H1 (cell line): Measurements from ENCODE around the gene UBE2K. TPM values are rescaled to one million over a fixed set of nuclear protein-coding genes. Genes with fewer than 3 reads are reported as not detected.

Experiments
- CTCF ChIA-PET: fragments of 300-600 bp; sonication (Branson Sonifier 250); formaldehyde crosslinking; loops from one replicate; lab custom pipeline; 2021; ENCODE audit not compliant: partially characterized antibody; lab: Charles Lee
- POLR2A ChIA-PET: fragments of 300-600 bp; sonication (Branson Sonifier 250); formaldehyde crosslinking; loops from one replicate; lab custom pipeline; 2021; ENCODE audit warnings: inconsistent platforms; ENCODE audit not compliant: partially characterized antibody; lab: Charles Lee
- DNase-seq, 2 experiments: peaks; one replicate each; pipeline versions ENCODE4 v3.0.0 to v3.0.0-alpha.2; 2010 to 2022; ENCODE audit warnings: low spot score in 2 of 2, low read depth in 1 of 2, mixed read lengths in 1 of 2
- FAIRE-seq: peaks from 2 replicates; lab custom pipeline; 2011; peaks lifted over from hg19 to GRCh38; lab: Jason Lieb, UNC
- H2AFZ ChIP-seq: 2 replicates; pipeline ENCODE4 v1.8.1; 2012; ENCODE audit warnings: low read length, inconsistent platforms
- H2AK5ac ChIP-seq: 2 replicates; pipeline ENCODE4 v1.6.1; 2013; ENCODE audit warnings: low read depth, low read length
- H2BK120ac ChIP-seq: replicated peaks from 2 replicates; pipeline ENCODE3; 2013; ENCODE audit warnings: low read depth, low read length, inconsistent platforms
- H2BK12ac ChIP-seq: 2 replicates; pipeline ENCODE4 v1.6.1; 2013; ENCODE audit warnings: low read depth, low read length
- H2BK15ac ChIP-seq: 2 replicates; pipeline ENCODE4 v1.6.1; 2013; ENCODE audit warnings: low read length
- H2BK20ac ChIP-seq: 2 replicates; pipeline ENCODE4 v1.6.1; 2013; ENCODE audit warnings: low read length
- H2BK5ac ChIP-seq: 2 replicates; pipeline ENCODE4 v1.6.1; 2013; ENCODE audit warnings: low read depth, low read length
- H3K14ac ChIP-seq: 2 replicates; pipeline ENCODE4 v1.6.1; 2013; ENCODE audit warnings: inconsistent platforms; ENCODE audit not compliant: insufficient read length
- H3K18ac ChIP-seq: 2 replicates; pipeline ENCODE4 v1.6.1; 2013; ENCODE audit warnings: low read length; ENCODE audit errors: extremely low read depth
- H3K23ac ChIP-seq: 2 replicates; pipeline ENCODE4 v1.6.1; 2013; ENCODE audit warnings: inconsistent platforms; ENCODE audit not compliant: insufficient read length
- H3K23me2 ChIP-seq: 2 replicates; pipeline ENCODE4 v1.6.1; 2013; ENCODE audit warnings: low read depth, low read length
- H3K27ac ChIP-seq: 2 replicates; pipeline ENCODE4 v1.6.1; 2011; ENCODE audit warnings: low read depth, low read length, inconsistent platforms
- H3K27me3 ChIP-seq, 4 experiments: replicated peaks in 1 of 4; 1 replicate in 1 of 4; 2 replicates in 3 of 4; pipeline versions ENCODE4 v1.6.1 to v1.8.1; 2011 to 2013; ENCODE audit warnings: low read length in 3 of 4, mild to moderate bottlenecking in 3 of 4, inconsistent platforms in 2 of 4, mixed read lengths in 2 of 4, moderate library complexity in 1 of 4; ENCODE audit not compliant: control insufficient read depth in 3 of 4, insufficient read depth in 3 of 4; ENCODE audit errors: extremely low read depth in 1 of 4
- H3K36me3 ChIP-seq, 4 experiments: 2 replicates each; pipeline versions ENCODE4 v1.6.1 to v1.8.1; 2011 to 2013; ENCODE audit warnings: mild to moderate bottlenecking in 4 of 4, low read length in 3 of 4, moderate library complexity in 2 of 4, control low read depth in 1 of 4, inconsistent platforms in 1 of 4; ENCODE audit not compliant: insufficient read depth in 4 of 4, control insufficient read depth in 2 of 4
- H3K4ac ChIP-seq: replicated peaks from 2 replicates; pipeline ENCODE3; 2013; ENCODE audit warnings: low read length, low read depth, mixed read lengths, inconsistent platforms; ENCODE audit not compliant: insufficient read length
- H3K4me1 ChIP-seq, 4 experiments: replicated peaks in 1 of 4; 1 replicate in 1 of 4; 2 replicates in 3 of 4; pipeline versions ENCODE4 v1.6.1 to v1.8.1; 2011 to 2013; ENCODE audit warnings: low read length in 3 of 4, inconsistent platforms in 2 of 4, mixed read lengths in 1 of 4; ENCODE audit not compliant: insufficient read depth in 4 of 4, control insufficient read depth in 3 of 4
- H3K4me2 ChIP-seq, 2 experiments: 2 replicates each; pipeline versions ENCODE4 v1.6.1 to v1.8.1; 2011 to 2013; ENCODE audit warnings: low read depth in 2 of 2, low read length in 2 of 2, control low read depth in 1 of 2, inconsistent platforms in 1 of 2, mild to moderate bottlenecking in 1 of 2; ENCODE audit not compliant: insufficient read depth in 1 of 2
- H3K4me3 ChIP-seq, 4 experiments: fragments of 200-600, 300-600 bp in 1 of 4; sonication (generic), shearing (Covaris generic), sonication (Bioruptor Twin) in 1 of 4; 2 replicates each; pipeline versions ENCODE4 v1.5.1 to v1.8.1; 2011 to 2016; ENCODE audit warnings: low read length in 4 of 4, low read depth in 3 of 4, control low read depth in 2 of 4, inconsistent platforms in 2 of 4, mild to moderate bottlenecking in 2 of 4, mixed read lengths in 1 of 4, moderate library complexity in 1 of 4; ENCODE audit not compliant: insufficient read depth in 2 of 4; ENCODE audit errors: extremely low read depth in 1 of 4
- H3K56ac ChIP-seq: replicated peaks from 2 replicates; pipeline ENCODE3; 2013; ENCODE audit warnings: low read depth, mild to moderate bottlenecking, mixed read lengths, low read length, inconsistent platforms; ENCODE audit not compliant: insufficient read length
- H3K79me1 ChIP-seq: 2 replicates; pipeline ENCODE4 v1.6.1; 2013; ENCODE audit warnings: low read depth, low read length, control low read depth
- H3K79me2 ChIP-seq, 2 experiments: 2 replicates each; pipeline versions ENCODE4 v1.6.1 to v1.8.1; 2012 to 2013; ENCODE audit warnings: low read length in 2 of 2, mild to moderate bottlenecking in 2 of 2, inconsistent platforms in 1 of 2; ENCODE audit not compliant: insufficient read depth in 2 of 2, control insufficient read depth in 1 of 2
- H3K9ac ChIP-seq, 4 experiments: replicated peaks in 1 of 4; 1 replicate in 1 of 4; 2 replicates in 3 of 4; pipeline versions ENCODE4 v1.6.1 to v1.8.1; 2011 to 2013; ENCODE audit warnings: low read depth in 3 of 4, low read length in 3 of 4, control low read depth in 2 of 4, mild to moderate bottlenecking in 2 of 4, moderate library complexity in 2 of 4, inconsistent platforms in 1 of 4; ENCODE audit errors: extremely low read depth in 1 of 4
- H3K9me3 ChIP-seq, 2 experiments: 2 replicates each; pipeline versions ENCODE4 v1.6.1 to v1.8.1; 2012 to 2013; ENCODE audit warnings: mild to moderate bottlenecking in 2 of 2, moderate library complexity in 2 of 2, control low read depth in 1 of 2, inconsistent platforms in 1 of 2, low read depth in 1 of 2, low read length in 1 of 2, mixed read lengths in 1 of 2; ENCODE audit not compliant: insufficient read depth in 2 of 2
- H4K20me1 ChIP-seq, 2 experiments: replicated peaks in 1 of 2; 2 replicates each; pipeline versions ENCODE3 to v1.8.1; 2011 to 2013; ENCODE audit warnings: inconsistent platforms in 2 of 2, low read length in 2 of 2, mild to moderate bottlenecking in 1 of 2; ENCODE audit not compliant: insufficient read depth in 2 of 2, control insufficient read depth in 1 of 2
- H4K5ac ChIP-seq: 2 replicates; pipeline ENCODE4 v1.6.1; 2013; ENCODE audit warnings: low read length, low read depth, mixed read lengths, inconsistent platforms; ENCODE audit not compliant: insufficient read length
- H4K8ac ChIP-seq: 2 replicates; pipeline ENCODE4 v1.8.0; 2013; ENCODE audit warnings: mild to moderate bottlenecking, moderate library complexity, low read length, inconsistent platforms; ENCODE audit not compliant: insufficient read depth; ENCODE audit errors: extremely low read depth
- H4K91ac ChIP-seq: replicated peaks from 2 replicates; pipeline ENCODE3; 2013; ENCODE audit warnings: low read length, mixed read lengths, inconsistent platforms; ENCODE audit not compliant: insufficient read length
- CEBPB ChIP-seq: IDR thresholded peaks from 2 replicates; pipeline ENCODE4 v1.6.1; 2012; ENCODE audit warnings: low read depth, low read length
- CHD1 ChIP-seq: IDR thresholded peaks from 2 replicates; pipeline ENCODE4 v1.6.1; 2012; ENCODE audit warnings: low read depth, low read length, improper control_type of control experiment
- GTF2F1 ChIP-seq: IDR thresholded peaks from 2 replicates; pipeline ENCODE4 v1.6.1; 2012; ENCODE audit warnings: low read depth, low read length, improper control_type of control experiment, borderline replicate concordance
- HDAC2 ChIP-seq, 2 experiments: fragments of 300-600 bp in 1 of 2; sonication (generic) in 1 of 2; IDR thresholded peaks; 2 replicates each; pipeline ENCODE4 v1.6.1; 2011 to 2012; ENCODE audit warnings: low read depth in 2 of 2, low read length in 2 of 2, mild to moderate bottlenecking in 2 of 2, moderate library complexity in 2 of 2, borderline replicate concordance in 1 of 2, inconsistent platforms in 1 of 2
- JUN ChIP-seq: IDR thresholded peaks from 2 replicates; pipeline ENCODE4 v1.6.1; 2011; ENCODE audit warnings: low read depth, mild to moderate bottlenecking, improper control_type of control experiment, low read length
- JUND ChIP-seq: IDR thresholded peaks from 2 replicates; pipeline ENCODE4 v1.6.1; 2011; ENCODE audit warnings: mild to moderate bottlenecking, improper control_type of control experiment, low read length
- SAP30 ChIP-seq: fragments of 300-600 bp; sonication (generic); IDR thresholded peaks from 2 replicates; pipeline ENCODE4 v1.7.1; 2012; ENCODE audit warnings: low read length, moderate library complexity, mild to moderate bottlenecking, inconsistent platforms; ENCODE audit not compliant: insufficient read depth, insufficient replicate concordance
- SIRT6 ChIP-seq: IDR thresholded peaks from one replicate; pipeline ENCODE4 v1.7.1; 2012; ENCODE audit warnings: low read length, inconsistent platforms
- SRF ChIP-seq: IDR thresholded peaks from 2 replicates; pipeline ENCODE4 v1.6.1; 2011; ENCODE audit warnings: mild to moderate bottlenecking, low read depth, low read length, moderate library complexity
- SUZ12 ChIP-seq: fragments of 200-600 bp; sonication (generic); IDR thresholded peaks from 2 replicates; pipeline ENCODE4 v1.6.1; 2012; ENCODE audit warnings: mild to moderate bottlenecking, inconsistent platforms, low read length, moderate library complexity, mixed read lengths
- TAF7 ChIP-seq: optimal IDR thresholded peaks from 2 replicates; pipeline ENCODE3; 2011; ENCODE audit warnings: low read depth, mild to moderate bottlenecking, inconsistent platforms, low read length, moderate library complexity, borderline replicate concordance
- TCF12 ChIP-seq: IDR thresholded peaks from 2 replicates; pipeline ENCODE4 v1.6.1; 2011; ENCODE audit warnings: low read depth, mild to moderate bottlenecking, low read length
- TEAD4 ChIP-seq: IDR thresholded peaks from 2 replicates; pipeline ENCODE4 v1.6.1; 2012; ENCODE audit warnings: low read depth, low read length, inconsistent platforms, mixed read lengths
- ZNF274 ChIP-seq: IDR thresholded peaks from 2 replicates; pipeline ENCODE4 v1.7.0; 2012; ENCODE audit warnings: low read length, borderline replicate concordance; ENCODE audit errors: extremely low read depth
- WGBS, 2 experiments: shearing (Covaris generic) in 1 of 2; methylation state at CpG; one replicate each; pipeline versions ENCODE4 v1.1.6 to v1.1.7; 2013 to 2015; ENCODE audit warnings: low lambda C conversion rate in 2 of 2, mixed read lengths in 2 of 2, inconsistent platforms in 1 of 2, low coverage in 1 of 2, missing lambda C conversion rate in 1 of 2; ENCODE audit not compliant: insufficient replicate concordance in 2 of 2, insufficient coverage in 1 of 2, insufficient read length in 1 of 2; ENCODE audit errors: extremely low coverage in 1 of 2, missing lambda C conversion rate in 1 of 2; 5-methylcytosine and 5-hydroxymethylcytosine counted together
- polyA plus RNA-seq, 7 experiments: library from polyadenylated mRNA; depleted of rRNA in 3 of 7; stranded (reverse) in 5 of 7; unstranded in 2 of 7; fragments of >200 nt in 5 of 7; fragments of 200-250 nt in 2 of 7; gene quantifications; 1 replicate in 5 of 7; 2 replicates in 1 of 7; 4 replicates in 1 of 7; pipeline versions ENCODE4 v1.2.1 to v1.2.3, GENCODE V29; 2011 to 2013; ENCODE audit warnings: missing spikeins in 2 of 7, mixed read lengths in 2 of 7
- total RNA-seq: library from RNA; stranded (reverse); fragmentation: NEBNext Ultra II Directional; extraction: Animal tissue kit (Norgen Biotek cat#: 25700); gene quantifications from 2 replicates; pipeline ENCODE4 v1.2.1, GENCODE V29; 2021

UBE2K gene
- total and polyA plus RNA-seq, 2 of the 8 experiments (the other 6 are each of a cell fraction or from before 2014, with no cell fraction given) = 53.6 to 174 TPM

GRCh38 chr4:39761005-39761667 is 63.2 kb downstream of the UBE2K start:
- no peak for DNase-seq
- Histone ChIP-seq H3K56ac (no peak overlapping the region), H3K23me2 (no peaks in the 10 kb centered on the region; the same call in 1 of the 2 replicates), H4K5ac (no peak overlapping the region), H3K9me3 (no peaks in the 10 kb centered on the region), H2AK5ac (no peak overlapping the region), H3K79me1 (no peaks in the 10 kb centered on the region), H3K27ac (no peak overlapping the region), H3K4ac (no peak overlapping the region), H2BK5ac (no peak overlapping the region), H3K4me2 (no peak overlapping the region), H2BK15ac (no peak overlapping the region), H3K4me3 (no peak overlapping the region), H3K79me2 (no peaks in the 10 kb centered on the region; a peak in 1 of 4 replicates), H2BK120ac (no peak overlapping the region), H3K23ac (no peak overlapping the region), H3K18ac (no peak overlapping the region), H4K20me1 (peaks cover 2 to 4% of the 10 kb centered on the region in 2 experiments), H2BK12ac (no peak overlapping the region), H4K8ac (no peak overlapping the region), H3K36me3 (peaks cover 7 to 65% (median 16%) of the 10 kb centered on the region in 4 experiments; a peak in 7 of 8 replicates), H3K27me3 (no peaks in the 10 kb centered on the region), H2AFZ (no peak overlapping the region), H2BK20ac (no peak overlapping the region), H3K4me1 (no peaks in the 10 kb centered on the region), H3K9ac (no peak overlapping the region), H4K91ac (no peak overlapping the region), H3K14ac (no peak overlapping the region)
- no peak for FAIRE-seq
- ChIA-PET CTCF (interaction anchor here (0.7 kb wide), 1 partner anchor 19 kb away, joined by 4 read pairs; no protein-coding TSS in a partner anchor), POLR2A (no interaction called here)
- WGBS, 2 experiments = 87% methylated on average over 4 of the region's 4 CpGs; no CpG with 5 or more reads in 1 of the 2 experiments
- TF ChIP-seq TEAD4 (no peak), SAP30 (no peak), TAF7 (no peak), CEBPB (no peak), TCF12 (no peak), SUZ12 (no peak), JUND (no peak), SRF (no peak), CHD1 (no peak), HDAC2 (IDR thresholded peaks at IDR 0.05; ENCODE audit: borderline replicate concordance in 1 of 2, low read depth in 2 of 2, low read length in 2 of 2) (no peak), GTF2F1 (no peak), SIRT6 (no peak), ZNF274 (no peak), JUN (no peak)
